Bronchial epithelial cell (primary cell): ENCODE results near the gene IL20RB. TPM values are rescaled to one million over a fixed set of nuclear protein-coding genes. Genes with fewer than 3 reads are reported as not detected.

ENCODE experiments used
- DNase-seq: peaks from one replicate; pipeline ENCODE4 v3.0.0-alpha.2; 2010; ENCODE audit warnings: low read depth
- FAIRE-seq: peaks from 2 replicates; lab custom pipeline; 2011; peaks lifted over from hg19 to GRCh38; lab: Jason Lieb, UNC
- H3K27me3 ChIP-seq: 2 replicates; pipeline ENCODE4 v1.5.1; 2011; ENCODE audit warnings: low read length; ENCODE audit not compliant: control insufficient read depth, insufficient read depth
- H3K36me3 ChIP-seq: 2 replicates; pipeline ENCODE4 v1.5.1; 2011; ENCODE audit warnings: low read length; ENCODE audit not compliant: control insufficient read depth, insufficient read depth
- H3K4me3 ChIP-seq: 2 replicates; pipeline ENCODE4 v1.5.1; 2011; ENCODE audit warnings: mild to moderate bottlenecking, low read depth, low read length, control low read depth
- CTCF ChIP-seq: IDR thresholded peaks from 2 replicates; pipeline ENCODE4 v1.5.1; 2011; ENCODE audit warnings: mild to moderate bottlenecking, moderate library complexity, low read length, control low read depth, inconsistent platforms; ENCODE audit not compliant: insufficient read depth, severe bottlenecking
- total RNA-seq: library from RNA; depleted of rRNA; stranded (reverse); fragments of >200 nt; gene quantifications from 2 replicates; pipeline ENCODE4 v1.2.1, GENCODE V29; 2014

The IL20RB gene
- total RNA-seq, 1 donor from 2014 or later: 150 TPM

GRCh38 chr3:136914739-136915138 lies 43.0 kb upstream of the IL20RB start:
- H3K27me3 ChIP-seq: no peaks in the 10 kb centered on the region
- no peak overlapping the region for H3K4me3 ChIP-seq
- no peak for DNase-seq
- no peak for FAIRE-seq
- H3K36me3 ChIP-seq: no peaks in the 10 kb centered on the region
- TF ChIP-seq CTCF: no peak

DNA sequence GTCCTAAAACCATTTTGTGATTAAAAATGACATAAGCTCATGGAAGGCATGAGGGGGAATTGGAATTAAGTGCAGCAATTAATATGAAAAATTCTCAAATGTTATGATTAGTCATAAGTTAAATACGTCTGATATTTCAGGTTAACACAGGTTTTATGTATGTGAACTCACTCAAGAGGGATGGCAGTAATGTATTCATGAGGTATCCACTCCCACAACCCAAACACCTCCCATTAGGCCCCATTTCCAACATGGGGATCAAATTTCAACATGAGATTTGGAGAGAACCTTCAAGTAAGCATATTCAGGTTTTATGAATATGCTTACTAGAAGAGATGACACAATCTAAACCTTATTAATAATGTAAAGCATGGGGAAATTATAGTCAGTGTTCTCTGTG lies 41.6 kb upstream of the IL20RB start:
- H3K4me3 ChIP-seq: no peak overlapping the region
- DNase-seq: peak; percentile 56
- H3K36me3 ChIP-seq: no peaks in the 10 kb centered on the region
- TF ChIP-seq CTCF: no peak
- FAIRE-seq: no peak
- no peaks in the 10 kb centered on the region for H3K27me3 ChIP-seq

- no peak for TF ChIP-seq CTCF
- FAIRE-seq (no peak), DNase-seq (peak; percentile 50)
- H3K4me3 ChIP-seq: no peak overlapping the region
- no peaks in the 10 kb centered on the region for H3K27me3 ChIP-seq
- H3K36me3 ChIP-seq: peaks cover 1% of the 10 kb centered on the region
Observed at GRCh38 chr3:136919799-136920580, 37.8 kb upstream of the IL20RB start.

DNA sequence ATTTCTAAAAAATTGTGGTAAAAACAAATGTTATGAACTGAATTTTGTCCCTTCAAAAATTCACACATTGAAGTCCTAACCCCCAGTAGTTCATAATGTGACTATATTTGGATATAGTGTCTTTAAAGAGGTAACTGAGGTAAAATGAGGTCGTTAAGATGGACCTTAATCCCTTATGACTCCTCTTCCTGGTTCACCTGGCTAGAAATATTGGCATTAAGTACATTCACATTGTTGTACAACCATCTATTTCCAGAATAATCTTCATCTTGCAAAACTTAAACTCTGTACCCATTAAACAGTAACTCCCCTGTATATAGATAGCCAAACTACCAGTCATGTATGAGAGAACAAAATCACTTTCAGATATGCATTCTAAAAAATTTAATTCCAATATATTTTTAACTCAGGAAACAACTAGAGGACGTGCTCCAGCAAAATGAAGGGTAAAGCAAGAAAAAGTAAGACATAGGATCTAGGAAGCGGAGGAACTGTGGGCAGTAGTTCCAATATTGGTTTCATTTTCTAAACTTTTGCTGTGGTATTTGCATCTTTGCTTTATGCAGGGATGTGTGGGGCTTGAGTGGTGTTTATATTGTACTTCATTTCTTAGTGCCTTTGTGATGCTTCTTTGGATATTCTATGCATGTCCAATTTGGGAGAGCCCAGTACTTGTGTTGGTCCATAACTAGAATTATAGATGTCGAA lies 36.7 kb upstream of the IL20RB start:
- FAIRE-seq (no peak), DNase-seq (no peak)
- H3K27me3 ChIP-seq: no peaks in the 10 kb centered on the region
- no peak overlapping the region for H3K4me3 ChIP-seq
- H3K36me3 ChIP-seq: peaks cover 1% of the 10 kb centered on the region
- TF ChIP-seq CTCF: no peak

DNA sequence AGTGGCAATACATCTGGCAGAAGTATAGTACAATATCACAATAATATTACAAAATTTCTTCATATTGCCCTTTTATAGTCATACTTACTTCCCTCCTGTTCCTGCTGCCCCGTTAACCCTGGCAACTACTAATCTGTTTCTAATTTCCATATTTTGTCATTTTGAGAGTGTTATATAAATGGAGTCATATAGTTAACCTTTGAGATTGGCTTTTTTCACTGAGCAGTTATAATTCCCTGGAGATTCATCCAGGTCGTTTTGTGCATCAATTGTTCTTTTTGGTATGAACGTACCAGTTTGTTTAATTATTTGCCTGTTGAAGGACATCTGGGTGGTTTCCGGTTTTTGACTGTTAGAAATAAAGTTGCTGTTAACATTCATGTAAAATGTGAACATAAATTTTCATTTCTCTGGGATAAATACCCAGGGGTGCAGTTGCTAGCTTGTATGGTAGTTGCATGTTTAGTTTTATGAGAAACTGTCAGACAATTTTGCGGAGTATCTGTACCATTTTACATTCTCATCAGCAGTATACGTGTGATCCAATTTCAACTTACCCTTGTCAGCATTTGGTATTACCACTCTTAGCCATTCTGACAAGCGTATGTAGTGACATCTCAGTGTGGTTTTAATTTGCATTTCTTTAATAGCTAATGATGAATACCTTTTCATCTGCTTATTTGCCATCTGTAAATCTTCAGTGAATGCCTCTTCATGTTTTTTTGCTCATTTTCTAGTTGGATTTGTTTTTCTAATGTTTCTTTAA lies 32.2 kb upstream of the IL20RB start:
- Histone ChIP-seq H3K36me3 (peaks cover 1% of the 10 kb centered on the region), H3K4me3 (no peak overlapping the region), H3K27me3 (no peaks in the 10 kb centered on the region)
- DNase-seq: no peak
- no peak for TF ChIP-seq CTCF
- no peak for FAIRE-seq
